Left kidney (tissue), 2 donors: ENCODE data around the gene UGT1A7. TPM values are rescaled to one million over a fixed set of nuclear protein-coding genes. Genes with fewer than 3 reads are reported as not detected.

Experiments used
- DNase-seq: peaks from one replicate; pipeline ENCODE4 v3.0.0-alpha.2; 2013
- polyA plus RNA-seq: library from polyadenylated mRNA; unstranded; fragments of 120-200 nt; gene quantifications from one replicate; pipeline ENCODE4 v1.2.1, GENCODE V29; 2013; ENCODE audit not compliant: insufficient read length

UGT1A7 gene
- polyA plus RNA-seq, 1 donor: 0.07 TPM

DNA sequence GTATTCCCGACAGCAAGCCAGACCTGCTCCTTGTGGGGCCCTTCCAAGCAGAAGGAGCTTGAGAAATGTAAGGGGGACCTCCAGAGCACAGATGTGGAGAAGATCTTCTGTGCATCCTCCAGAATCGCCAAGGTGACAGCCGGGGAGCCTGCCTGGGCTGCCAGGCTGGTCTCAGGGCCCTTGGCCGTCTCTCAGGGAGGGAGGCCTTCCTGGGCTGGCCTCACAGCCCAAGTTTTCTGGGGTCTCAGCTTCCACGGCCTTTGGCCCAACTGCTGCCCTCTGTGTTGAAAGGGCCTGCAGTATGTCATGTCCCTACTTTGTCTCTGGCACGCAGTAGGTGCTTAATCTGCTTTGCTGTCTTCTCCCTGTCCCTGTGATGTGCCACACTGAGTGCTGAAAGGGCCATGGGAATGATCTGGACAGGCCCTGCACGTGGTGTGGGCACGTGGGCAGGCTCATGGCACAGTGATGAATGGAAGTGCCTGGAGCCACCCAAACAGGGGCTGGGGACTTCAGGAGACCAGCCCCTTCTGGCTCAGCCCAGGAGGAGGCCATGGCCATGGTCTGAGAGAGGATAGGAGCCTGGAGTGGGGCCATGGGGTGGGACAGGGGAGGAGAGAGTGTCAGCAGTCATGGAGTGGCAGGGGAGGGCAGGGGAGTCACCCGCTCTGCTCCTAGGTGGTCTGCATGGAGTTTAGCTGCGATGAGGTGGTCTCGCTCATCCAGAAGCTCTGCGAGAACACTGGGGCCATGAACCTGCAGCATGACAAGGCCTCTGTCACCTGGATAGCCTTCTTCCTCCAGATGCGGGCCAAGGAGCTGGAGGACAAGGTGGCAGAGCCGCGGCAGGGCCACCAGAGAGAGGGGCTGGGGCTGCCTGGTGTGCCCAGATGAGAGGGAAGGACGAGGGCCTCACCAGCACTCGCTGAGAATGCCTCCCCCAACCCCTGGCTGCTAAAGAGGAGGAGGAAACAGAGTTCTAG lies 137.2 kb downstream of the UGT1A7 start:
- no peak for DNase-seq

- no peak for DNase-seq
These were observed 138.4 kb downstream of the UGT1A7 start for GRCh38 chr2:233819884-233820773.

DNA sequence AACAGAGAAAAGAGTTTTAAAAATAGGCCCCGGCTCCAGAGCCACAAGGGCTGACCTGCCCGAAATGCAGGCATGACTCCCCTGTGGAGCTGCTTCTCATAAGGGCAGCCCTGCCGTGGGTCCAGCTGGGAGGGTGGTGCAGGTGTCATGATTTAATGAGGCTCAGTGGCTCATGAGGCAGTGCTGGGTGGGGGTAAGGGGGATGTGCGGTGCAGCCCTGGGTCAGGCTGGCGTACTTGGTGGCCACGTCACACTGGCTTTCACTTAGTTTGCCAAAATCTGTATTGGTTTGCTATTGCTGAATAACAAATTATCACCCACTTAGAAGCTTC lies 139.0 kb downstream of the UGT1A7 start:
- no peak for DNase-seq

DNA sequence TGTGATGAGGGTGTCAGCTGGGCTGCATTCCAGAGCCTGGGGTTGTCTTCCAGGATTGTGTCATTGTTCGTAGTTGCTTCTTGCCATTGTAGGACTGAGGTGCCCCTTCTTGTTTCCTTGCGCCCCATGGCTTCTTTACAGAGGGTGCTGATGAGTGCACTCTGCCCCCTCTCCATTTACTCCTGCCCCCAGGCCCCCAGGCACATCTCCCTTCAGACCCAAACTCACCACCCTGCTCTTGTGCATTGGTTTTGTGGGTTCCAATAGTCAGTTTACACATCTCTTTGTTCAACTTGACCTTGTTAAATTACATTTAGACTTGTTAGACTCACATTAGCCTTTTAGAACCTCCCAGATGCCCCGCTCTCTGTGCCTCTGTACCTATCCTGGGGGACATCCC lies 139.5 kb downstream of the UGT1A7 start:
- no peak for DNase-seq

- no peak for DNase-seq
These were observed 140.0 kb downstream of the UGT1A7 start for GRCh38 chr2:233821709-233822100.

- no peak for DNase-seq
These were observed 140.5 kb downstream of the UGT1A7 start for GRCh38 chr2:233822101-233822771.

Other genes with a start within 250 kb of the UGT1A7 start
- gene USP40, start 115.1 kb upstream of the UGT1A7 start, polyA plus RNA-seq: 79.2 TPM
- gene UGT1A8, start 64.3 kb upstream of the UGT1A7 start, polyA plus RNA-seq: not detected
- not detected for gene UGT1A10, start 45.5 kb upstream of the UGT1A7 start, polyA plus RNA-seq
- 4.9 TPM for gene UGT1A9, start 10.0 kb upstream of the UGT1A7 start, polyA plus RNA-seq
- gene UGT1A6, start 11.0 kb downstream of the UGT1A7 start, polyA plus RNA-seq: 2.7 TPM
- not detected for gene UGT1A5, start 31.0 kb downstream of the UGT1A7 start, polyA plus RNA-seq
- gene UGT1A4, start 36.8 kb downstream of the UGT1A7 start, polyA plus RNA-seq: not detected
- gene UGT1A3, start 47.1 kb downstream of the UGT1A7 start, polyA plus RNA-seq: not detected
- gene UGT1A1, start 78.4 kb downstream of the UGT1A7 start, polyA plus RNA-seq: 0.58 TPM
- gene MROH2A, start 96.4 kb downstream of the UGT1A7 start, polyA plus RNA-seq: 0.28 TPM
- 33.4 TPM for gene HJURP, start 172.6 kb downstream of the UGT1A7 start, polyA plus RNA-seq
- 0.33 TPM for gene TRPM8, start 235.5 kb downstream of the UGT1A7 start, polyA plus RNA-seq